Neural cell (in vitro differentiated cells): ENCODE measurements around the gene DOCK9. TPM values are rescaled to one million over a fixed set of nuclear protein-coding genes. Genes with fewer than 3 reads are reported as not detected.

Source experiments
- H2AFZ ChIP-seq: fragments of 200-600, 300-800 bp; sonication (generic), shearing (Covaris generic); 2 replicates; pipeline ENCODE4 v1.6.0; 2014; ENCODE audit warnings: low read depth, mild to moderate bottlenecking, antibody characterized with exemption, low read length, moderate library complexity
- H3F3A ChIP-seq: fragments of 200-600 bp; shearing (Covaris generic); 2 replicates; pipeline ENCODE4 v1.6.1; 2016; ENCODE audit warnings: mild to moderate bottlenecking, moderate library complexity, mixed read lengths, antibody characterized with exemption, low read length; ENCODE audit not compliant: insufficient read depth, poor library complexity, severe bottlenecking
- H3K27ac ChIP-seq: fragments of 200-600, 300-800 bp; sonication (generic), shearing (Covaris generic); 2 replicates; pipeline ENCODE4 v1.5.1; 2014; ENCODE audit warnings: mild to moderate bottlenecking, low read length, moderate library complexity
- H3K27me3 ChIP-seq: fragments of 300-800, 200-600 bp; sonication (generic), shearing (Covaris generic); 2 replicates; pipeline ENCODE4 v1.6.0; 2014; ENCODE audit warnings: mild to moderate bottlenecking, low read depth, low read length, moderate library complexity; ENCODE audit not compliant: insufficient read depth
- H3K36me3 ChIP-seq: fragments of 300-800, 200-600 bp; sonication (generic), shearing (Covaris generic); 2 replicates; pipeline ENCODE4 v1.5.1; 2014; ENCODE audit warnings: mild to moderate bottlenecking, antibody characterized with exemption, low read length, moderate library complexity; ENCODE audit not compliant: insufficient read depth
- H3K4me2 ChIP-seq: fragments of 300-800, 200-600 bp; sonication (generic), shearing (Covaris generic); 2 replicates; pipeline ENCODE4 v1.6.0; 2014; ENCODE audit warnings: mild to moderate bottlenecking, low read length
- H3K4me3 ChIP-seq: fragments of 300-800, 200-600 bp; sonication (generic), shearing (Covaris generic); 2 replicates; pipeline ENCODE4 v1.5.1; 2014; ENCODE audit warnings: mild to moderate bottlenecking, low read length, moderate library complexity
- H3K79me2 ChIP-seq: fragments of 200-600 bp; shearing (Covaris generic); replicated peaks from 2 replicates; pipeline ENCODE4 v1.6.0; 2014; ENCODE audit warnings: mild to moderate bottlenecking, low read length, moderate library complexity; ENCODE audit not compliant: insufficient read depth
- H3K9ac ChIP-seq: fragments of 300-800, 200-600 bp; sonication (generic), shearing (Covaris generic); 2 replicates; pipeline ENCODE4 v1.6.1; 2016; ENCODE audit warnings: mild to moderate bottlenecking, low read length, mixed read lengths
- H3K9me2 ChIP-seq: fragments of 200-600 bp; shearing (Covaris generic); 2 replicates; pipeline ENCODE4 v1.6.1; 2016; ENCODE audit warnings: mild to moderate bottlenecking, low read length, mixed read lengths; ENCODE audit not compliant: insufficient read depth
- H3K9me3 ChIP-seq: fragments of 200-600, 300-800 bp; sonication (generic), shearing (Covaris generic); 2 replicates; pipeline ENCODE4 v1.6.1; 2016; ENCODE audit warnings: mild to moderate bottlenecking, mixed run types, low read length, moderate library complexity, mixed read lengths
- H4K20me1 ChIP-seq: fragments of 200-600 bp; shearing (Covaris generic); 2 replicates; pipeline ENCODE4 v1.6.1; 2016; ENCODE audit warnings: mild to moderate bottlenecking, mixed run types; ENCODE audit not compliant: insufficient read depth
- CTCF ChIP-seq: fragments of 450-650 bp; IDR thresholded peaks from 2 replicates; pipeline ENCODE4 v1.5.1; 2014; ENCODE audit warnings: antibody characterized with exemption, mild to moderate bottlenecking, moderate library complexity; ENCODE audit not compliant: poor library complexity, severe bottlenecking
- EP300 ChIP-seq: fragments of 450-650 bp; conservative IDR thresholded peaks from 2 replicates; pipeline ENCODE4 v1.6.1; 2014; ENCODE audit warnings: antibody characterized with exemption, mild to moderate bottlenecking, moderate library complexity; ENCODE audit not compliant: poor library complexity, severe bottlenecking
- EZH2 ChIP-seq: fragments of 200-600, 300-800 bp; shearing (Covaris generic), sonication (generic); IDR thresholded peaks from 2 replicates; pipeline ENCODE4 v1.6.1; 2014; ENCODE audit warnings: antibody characterized with exemption, low read length, borderline replicate concordance, mild to moderate bottlenecking; ENCODE audit not compliant: insufficient read depth, poor library complexity, severe bottlenecking
- MXI1 ChIP-seq: fragments of 450-650 bp; conservative IDR thresholded peaks from 2 replicates; pipeline ENCODE4 v1.6.1; 2014; ENCODE audit warnings: antibody characterized with exemption, mild to moderate bottlenecking; ENCODE audit not compliant: poor library complexity, severe bottlenecking
- POLR2AphosphoS5 ChIP-seq: IDR thresholded peaks from 2 replicates; pipeline ENCODE4 v1.6.1; 2012
- RAD21 ChIP-seq: fragments of 450-650 bp; conservative IDR thresholded peaks from 2 replicates; pipeline ENCODE4 v1.6.1; 2014; ENCODE audit warnings: antibody characterized with exemption, mild to moderate bottlenecking, moderate library complexity
- SMC3 ChIP-seq: fragments of 450-650 bp; conservative IDR thresholded peaks from 2 replicates; pipeline ENCODE4 v1.6.1; 2014; ENCODE audit warnings: antibody characterized with exemption, mild to moderate bottlenecking, moderate library complexity; ENCODE audit not compliant: poor library complexity
- TAF1 ChIP-seq: IDR thresholded peaks from 2 replicates; pipeline ENCODE4 v1.6.1; 2012; ENCODE audit warnings: low read depth
- polyA plus RNA-seq: library from polyadenylated mRNA; depleted of rRNA; stranded (reverse); fragments of >200 nt; gene quantifications from 2 replicates; pipeline ENCODE4 v1.2.3, GENCODE V29; 2014
- TF ChIP-seq, protein P1 (sequence below): IDR thresholded peaks from 2 replicates; pipeline ENCODE4 v1.6.1; 2012; ENCODE audit warnings: borderline replicate concordance

The DOCK9 gene
- polyA plus RNA-seq, 1 donor from 2014 or later: 11.4 TPM

GRCh38 chr13:98794498-98794897, 183.4 kb downstream of the DOCK9 start:
- Histone ChIP-seq H3K27me3 (no peaks in the 10 kb centered on the region), H3K9me3 (no peaks in the 10 kb centered on the region), H3K9ac (no peak overlapping the region), H3K79me2 (no peaks in the 10 kb centered on the region), H4K20me1 (no peaks in the 10 kb centered on the region), H3K4me3 (no peak overlapping the region), H3K27ac (no peak overlapping the region), H3F3A (no peaks in the 10 kb centered on the region), H3K9me2 (no peaks in the 10 kb centered on the region), H3K4me2 (no peak overlapping the region), H3K36me3 (no peaks in the 10 kb centered on the region), H2AFZ (no peak overlapping the region)
- TF ChIP-seq TAF1 (no peak), CTCF (no peak), RAD21 (no peak), EP300 (no peak), MXI1 (no peak), POLR2AphosphoS5 (no peak), SMC3 (no peak), EZH2 (no peak)
- TF ChIP-seq, protein P1, sequence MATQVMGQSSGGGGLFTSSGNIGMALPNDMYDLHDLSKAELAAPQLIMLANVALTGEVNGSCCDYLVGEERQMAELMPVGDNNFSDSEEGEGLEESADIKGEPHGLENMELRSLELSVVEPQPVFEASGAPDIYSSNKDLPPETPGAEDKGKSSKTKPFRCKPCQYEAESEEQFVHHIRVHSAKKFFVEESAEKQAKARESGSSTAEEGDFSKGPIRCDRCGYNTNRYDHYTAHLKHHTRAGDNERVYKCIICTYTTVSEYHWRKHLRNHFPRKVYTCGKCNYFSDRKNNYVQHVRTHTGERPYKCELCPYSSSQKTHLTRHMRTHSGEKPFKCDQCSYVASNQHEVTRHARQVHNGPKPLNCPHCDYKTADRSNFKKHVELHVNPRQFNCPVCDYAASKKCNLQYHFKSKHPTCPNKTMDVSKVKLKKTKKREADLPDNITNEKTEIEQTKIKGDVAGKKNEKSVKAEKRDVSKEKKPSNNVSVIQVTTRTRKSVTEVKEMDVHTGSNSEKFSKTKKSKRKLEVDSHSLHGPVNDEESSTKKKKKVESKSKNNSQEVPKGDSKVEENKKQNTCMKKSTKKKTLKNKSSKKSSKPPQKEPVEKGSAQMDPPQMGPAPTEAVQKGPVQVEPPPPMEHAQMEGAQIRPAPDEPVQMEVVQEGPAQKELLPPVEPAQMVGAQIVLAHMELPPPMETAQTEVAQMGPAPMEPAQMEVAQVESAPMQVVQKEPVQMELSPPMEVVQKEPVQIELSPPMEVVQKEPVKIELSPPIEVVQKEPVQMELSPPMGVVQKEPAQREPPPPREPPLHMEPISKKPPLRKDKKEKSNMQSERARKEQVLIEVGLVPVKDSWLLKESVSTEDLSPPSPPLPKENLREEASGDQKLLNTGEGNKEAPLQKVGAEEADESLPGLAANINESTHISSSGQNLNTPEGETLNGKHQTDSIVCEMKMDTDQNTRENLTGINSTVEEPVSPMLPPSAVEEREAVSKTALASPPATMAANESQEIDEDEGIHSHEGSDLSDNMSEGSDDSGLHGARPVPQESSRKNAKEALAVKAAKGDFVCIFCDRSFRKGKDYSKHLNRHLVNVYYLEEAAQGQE: no peak

DNA sequence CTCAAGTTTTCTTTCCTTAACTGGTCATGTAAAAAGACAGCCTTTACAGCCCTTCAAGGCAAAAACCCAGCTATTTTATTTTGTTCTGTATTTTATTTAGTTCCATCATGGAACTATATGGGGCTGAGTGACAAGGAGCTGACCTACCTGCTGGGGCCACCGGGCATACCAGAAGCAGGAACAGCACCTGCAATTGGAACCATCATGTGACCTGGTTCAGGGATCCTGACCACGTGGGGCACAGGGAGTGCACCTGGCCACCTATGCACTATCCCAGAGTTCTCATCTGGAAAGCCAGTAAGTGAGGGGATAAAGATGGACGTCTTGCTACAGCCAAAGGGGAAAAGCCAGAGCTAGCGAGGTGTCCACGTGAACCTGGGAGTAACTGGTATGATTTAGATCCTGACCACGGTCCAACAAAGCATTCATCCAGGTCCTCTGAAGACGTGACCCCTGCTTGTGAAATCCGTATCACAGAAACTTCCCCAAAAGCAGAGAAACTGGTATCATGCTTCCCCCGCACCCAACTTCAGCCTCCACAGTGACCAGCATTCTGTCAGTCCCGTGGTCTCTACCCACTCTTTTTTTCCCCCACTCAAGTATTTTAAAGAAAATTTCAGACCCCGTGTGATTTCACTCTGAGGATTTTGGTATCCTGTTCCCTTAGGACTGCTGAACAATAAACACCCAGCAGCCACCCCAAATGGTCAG, 184.9 kb downstream of the DOCK9 start:
- H3K4me3 ChIP-seq: no peak overlapping the region
- H3K27ac ChIP-seq: no peak overlapping the region
- no peak overlapping the region for H2AFZ ChIP-seq
- no peaks in the 10 kb centered on the region for H3K36me3 ChIP-seq
- no peaks in the 10 kb centered on the region for H3K9me2 ChIP-seq
- H3K9me3 ChIP-seq: no peaks in the 10 kb centered on the region
- no peaks in the 10 kb centered on the region for H4K20me1 ChIP-seq
- no peak for TF ChIP-seq RAD21
- no peak for TF ChIP-seq MXI1
- TF ChIP-seq POLR2AphosphoS5: no peak
- no peak for TF ChIP-seq EZH2
- no peak for TF ChIP-seq CTCF
- no peaks in the 10 kb centered on the region for H3K79me2 ChIP-seq
- H3K27me3 ChIP-seq: no peaks in the 10 kb centered on the region
- H3K4me2 ChIP-seq: no peak overlapping the region
- no peak overlapping the region for H3K9ac ChIP-seq
- H3F3A ChIP-seq: no peaks in the 10 kb centered on the region
